ENCODE results near the gene CPLX3.

CPLX3 gene

DNA sequence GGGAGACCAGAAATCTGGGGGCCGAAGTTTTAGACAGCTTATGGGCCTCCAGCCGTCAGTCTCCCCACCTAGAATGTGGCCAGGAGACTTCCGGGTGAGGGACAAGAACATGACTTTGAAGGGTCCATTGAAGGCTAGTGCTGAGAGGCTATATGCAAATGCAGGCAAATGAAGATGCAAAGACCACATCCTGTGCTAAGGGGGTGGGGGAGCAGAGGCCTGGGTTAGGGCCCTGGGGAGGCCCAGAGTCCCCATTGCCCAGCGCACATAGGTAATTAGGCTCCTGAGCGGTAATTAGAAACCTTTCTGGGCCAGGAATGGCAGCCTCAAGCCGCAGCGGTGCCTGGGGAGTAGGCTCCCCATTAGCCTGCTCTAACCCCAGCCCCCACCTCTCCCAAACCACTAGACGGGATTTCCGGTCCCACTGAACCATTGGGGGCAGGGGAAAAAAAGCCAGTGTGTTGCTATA, 37.7 kb upstream of the CPLX3 start:
- DNase-seq, result no peak

DNA sequence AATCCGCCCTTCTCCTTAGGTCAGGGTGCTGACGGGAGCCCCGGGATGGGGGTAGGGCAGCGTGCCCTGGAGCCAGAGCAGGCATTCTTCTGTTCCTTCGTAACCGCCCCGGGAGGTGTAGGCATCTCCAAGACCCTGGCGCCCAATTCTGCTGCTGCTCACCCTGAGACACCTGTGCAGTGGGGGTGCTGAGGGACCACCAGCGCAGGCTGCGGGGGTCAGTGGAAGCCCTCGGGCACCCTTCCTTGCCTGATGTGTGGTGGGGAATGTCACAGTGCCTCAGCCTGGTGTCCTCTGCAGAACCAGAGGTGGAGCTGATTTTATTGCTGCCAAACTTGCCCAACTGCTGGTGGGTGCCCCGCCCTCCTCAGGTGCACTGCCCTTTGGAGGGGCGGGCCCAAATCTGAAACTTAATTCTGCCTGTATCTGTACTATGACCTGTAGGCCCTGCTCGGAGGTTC, 37.2 kb upstream of the CPLX3 start:
- DNase-seq, result no peak

DNA sequence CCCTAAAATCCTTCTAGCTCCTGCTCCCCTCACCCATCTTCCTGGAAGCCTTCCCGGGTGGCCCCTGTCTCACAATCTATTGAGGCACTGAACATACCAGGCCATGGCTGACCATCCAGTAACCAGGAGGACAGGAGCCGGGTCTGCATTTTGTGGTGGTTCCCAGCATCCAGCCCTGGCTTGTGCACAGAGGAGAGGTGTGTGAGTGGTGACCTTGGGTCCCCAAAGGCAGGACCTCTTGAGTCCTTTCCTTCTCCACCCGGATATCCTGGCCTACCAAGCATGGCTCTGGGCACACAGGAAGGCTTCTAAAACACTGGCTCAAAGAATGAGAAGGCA, 36.7 kb upstream of the CPLX3 start:
- DNase-seq, result no peak

DNA sequence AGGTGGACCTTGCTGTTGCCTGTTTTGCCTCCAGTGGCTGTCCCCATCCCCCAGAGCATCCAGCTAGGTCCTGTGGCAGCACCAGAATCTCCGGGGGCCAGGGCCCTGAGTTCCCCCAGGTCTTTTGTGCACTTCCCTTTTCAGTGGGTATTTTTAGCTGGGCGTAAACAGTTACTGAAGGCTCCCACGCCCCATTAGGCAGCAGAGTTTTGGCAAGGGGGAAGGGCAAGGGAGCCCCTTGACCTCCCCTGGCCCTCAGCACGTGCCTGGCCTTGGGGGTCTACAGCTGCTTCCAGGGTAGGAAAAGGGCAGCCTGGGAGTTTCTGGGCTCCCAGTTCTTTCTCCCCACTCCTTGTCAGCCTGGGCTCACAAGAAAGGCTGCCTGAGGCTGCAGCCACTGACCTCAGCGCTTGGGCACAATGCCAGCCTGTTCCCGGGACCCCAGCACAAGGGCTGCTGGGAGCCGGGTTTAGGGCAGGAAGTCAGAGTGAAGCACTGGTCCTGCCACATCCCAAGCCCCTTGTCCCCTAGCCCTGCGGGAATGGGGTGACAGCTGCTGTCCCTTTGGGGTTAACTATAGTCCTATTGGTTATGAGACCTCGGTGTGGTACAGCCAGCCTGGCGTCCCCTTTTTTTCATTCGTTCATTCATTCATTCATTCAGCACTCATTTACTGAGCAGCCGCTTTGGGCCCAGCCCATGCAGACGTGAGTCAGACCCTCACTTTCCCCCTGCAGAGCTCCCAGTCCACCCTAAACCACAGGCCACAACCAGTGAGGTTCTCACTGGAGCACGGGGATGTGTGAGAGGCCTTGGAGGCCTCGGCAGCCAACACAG, 36.1 kb upstream of the CPLX3 start:
- DNase-seq, result peak; percentile 63 to 71

DNA sequence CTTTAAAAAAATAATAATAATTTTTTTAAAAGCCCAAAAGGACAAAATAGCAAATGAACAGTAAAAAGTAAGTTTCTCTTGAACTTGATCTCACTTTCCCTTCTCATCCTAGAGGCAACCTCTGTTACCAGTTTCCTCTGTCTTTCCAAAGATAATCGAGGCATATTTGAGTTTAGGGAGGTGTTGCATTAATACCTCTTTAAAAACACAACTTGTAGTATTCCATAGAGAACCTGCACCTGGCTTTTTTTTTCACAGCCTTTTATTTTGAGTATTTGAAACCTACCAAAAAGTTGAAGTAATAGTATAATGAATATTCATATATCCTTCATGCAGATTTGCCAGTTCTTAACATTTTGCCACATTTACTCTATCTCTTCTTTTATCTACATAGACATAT, 35.4 kb upstream of the CPLX3 start:
- DNase-seq, result no peak

DNA sequence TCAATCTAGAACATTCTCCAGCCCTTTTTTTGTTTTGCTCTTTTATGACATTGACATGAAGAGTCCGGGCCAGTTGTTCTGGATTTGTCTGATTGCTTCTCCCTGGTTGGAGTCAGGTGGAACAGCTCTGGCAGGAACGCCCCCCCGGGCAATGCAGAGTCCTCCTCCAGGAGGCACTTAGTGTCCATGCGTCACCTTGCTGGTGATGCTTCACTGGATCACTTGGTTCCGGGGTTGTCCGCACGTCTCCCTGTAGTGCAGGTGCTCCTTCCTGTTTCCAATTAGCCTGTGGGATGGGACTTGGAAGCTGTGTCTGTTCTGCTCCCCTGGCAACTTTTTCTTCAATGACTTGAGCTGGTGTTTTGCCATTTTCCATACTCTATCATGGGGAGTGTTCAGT, 34.8 kb upstream of the CPLX3 start:
- DNase-seq, result no peak

DNA sequence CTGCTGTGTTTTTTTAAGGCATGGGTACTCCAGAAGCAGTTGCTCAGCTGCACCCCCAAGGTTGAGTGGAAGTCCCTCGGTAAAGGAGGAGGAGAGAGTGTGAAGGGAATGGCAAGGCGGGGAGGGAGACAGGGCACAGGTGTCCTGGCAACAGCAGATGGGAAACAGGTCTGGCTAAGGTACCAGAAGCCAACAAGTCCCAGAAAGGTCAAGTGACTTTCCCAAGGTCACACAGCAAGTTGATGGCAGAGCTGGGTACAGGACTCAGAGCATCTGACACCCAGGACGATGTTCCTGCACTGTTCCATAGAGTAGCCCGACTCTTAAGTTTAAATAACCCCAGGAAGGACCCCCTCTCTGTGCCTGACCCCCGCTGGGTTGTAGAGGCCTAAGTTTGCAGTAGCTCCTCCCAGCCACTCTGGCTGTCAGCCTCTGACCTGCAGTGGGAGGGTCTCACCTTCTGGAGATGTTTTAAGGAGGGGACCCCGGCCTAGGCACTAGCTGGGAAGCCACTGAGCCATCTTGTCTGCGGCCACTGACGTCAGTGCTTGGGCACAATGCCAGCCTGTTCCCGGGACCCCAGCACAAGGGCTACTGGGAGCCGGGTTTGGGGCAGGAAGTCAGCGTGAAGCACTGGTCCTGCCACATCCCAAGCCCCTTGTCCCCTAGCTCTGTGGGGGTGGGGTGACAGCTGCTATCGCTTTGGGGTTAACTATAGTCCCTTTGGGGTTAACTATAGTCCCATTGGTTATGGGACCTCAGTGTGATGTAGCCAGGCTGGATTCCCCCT, 34.0 kb upstream of the CPLX3 start:
- no peak for DNase-seq

DNA sequence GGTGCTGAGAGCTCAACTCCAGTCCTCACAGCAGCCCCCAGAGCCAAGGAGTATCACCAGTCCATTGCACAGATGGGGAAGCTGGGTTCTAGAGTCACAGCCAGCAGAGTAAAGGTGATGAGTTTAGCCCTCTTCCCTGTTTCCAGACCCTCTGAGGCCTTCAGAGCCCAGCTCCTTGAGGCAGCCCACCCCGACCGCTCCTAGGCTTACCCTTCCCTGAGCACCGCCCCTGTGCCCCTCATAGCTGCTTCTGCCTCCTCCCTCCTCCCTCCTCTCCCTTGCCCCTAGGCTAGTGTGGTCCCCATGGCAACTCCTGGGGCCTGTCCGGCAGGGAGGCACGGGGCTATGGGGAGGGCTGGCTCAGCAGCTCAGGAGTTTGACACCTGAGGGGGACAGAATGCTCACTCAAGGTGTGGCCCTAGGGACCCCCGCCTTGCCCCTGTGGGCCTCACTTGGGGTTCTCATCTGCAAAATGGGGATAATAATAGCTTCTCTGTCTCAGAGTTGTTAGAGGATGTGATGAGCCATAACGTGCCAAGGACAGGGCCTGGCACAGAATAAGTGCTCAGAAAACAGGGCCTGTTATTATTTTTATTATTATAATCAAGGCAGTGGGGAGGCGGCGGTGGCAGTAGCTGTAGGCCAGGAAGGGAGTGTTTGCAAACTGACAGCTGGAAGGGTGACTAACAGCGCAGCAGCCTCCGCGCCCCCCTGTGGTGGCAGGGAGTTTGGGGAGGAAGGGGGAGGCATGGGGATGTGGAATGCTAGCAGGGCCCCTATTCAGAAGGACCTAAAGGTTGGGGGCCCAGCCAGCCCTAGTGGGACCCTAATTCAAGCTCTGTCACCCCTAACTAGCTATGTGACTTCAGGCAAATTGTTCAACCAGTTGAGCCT, 33.0 kb upstream of the CPLX3 start:
- peak in 1 of 2 donors; percentile 67 for DNase-seq

DNA sequence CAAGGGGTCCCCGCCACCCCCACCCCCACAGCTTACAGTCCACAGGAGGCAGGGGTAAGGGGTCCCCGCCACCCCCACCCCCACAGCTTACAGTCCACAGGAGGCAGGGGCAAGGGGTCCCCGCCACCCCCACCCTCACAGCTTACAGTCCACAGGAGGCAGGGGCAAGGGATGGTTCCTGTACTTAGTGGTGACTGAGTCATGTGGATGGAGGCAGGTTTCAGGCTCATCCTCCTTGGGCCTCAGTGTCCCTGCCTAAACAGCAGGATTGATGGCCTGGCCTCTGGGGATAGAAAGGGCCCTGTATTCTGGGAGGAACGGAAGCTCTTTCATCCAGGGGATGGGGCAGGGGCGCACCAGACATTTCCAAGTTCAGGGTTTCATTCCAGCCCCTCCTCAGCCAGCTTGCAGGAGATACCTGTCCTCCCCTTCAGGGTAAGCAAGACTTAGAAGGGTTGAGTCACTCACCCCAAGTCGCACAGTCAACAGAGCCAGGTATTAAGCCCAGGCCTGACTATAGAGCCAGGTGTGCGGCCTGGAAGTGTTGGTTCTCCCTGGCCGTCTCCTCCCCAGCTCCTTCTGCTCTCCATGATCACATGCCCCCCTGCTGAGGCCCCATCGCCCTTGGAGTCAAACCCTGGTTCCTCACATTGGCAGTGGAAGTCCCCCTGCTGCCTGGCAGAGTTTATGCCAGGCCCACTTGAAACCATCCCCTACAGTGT, 32.0 kb upstream of the CPLX3 start:
- no peak for DNase-seq

DNA sequence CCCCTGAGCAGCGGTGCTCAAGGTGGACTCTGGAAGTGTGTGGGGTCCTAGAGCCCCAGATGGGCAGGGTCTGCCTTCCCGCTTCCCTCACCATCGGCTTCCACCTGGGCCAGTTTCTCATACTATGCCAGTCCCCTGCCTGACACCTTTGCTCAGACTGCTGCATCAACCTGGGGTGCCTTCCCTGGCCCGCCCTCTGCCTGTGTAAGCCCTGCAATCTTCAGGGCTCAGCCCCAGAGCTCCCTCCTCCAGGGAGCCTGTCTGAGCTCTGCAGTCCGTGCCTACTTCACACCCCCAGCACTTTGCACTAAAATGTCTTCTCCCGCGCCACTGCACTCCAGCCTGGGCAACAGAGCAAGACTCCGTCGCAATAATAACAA, 31.5 kb upstream of the CPLX3 start:
- no peak for DNase-seq

DNA sequence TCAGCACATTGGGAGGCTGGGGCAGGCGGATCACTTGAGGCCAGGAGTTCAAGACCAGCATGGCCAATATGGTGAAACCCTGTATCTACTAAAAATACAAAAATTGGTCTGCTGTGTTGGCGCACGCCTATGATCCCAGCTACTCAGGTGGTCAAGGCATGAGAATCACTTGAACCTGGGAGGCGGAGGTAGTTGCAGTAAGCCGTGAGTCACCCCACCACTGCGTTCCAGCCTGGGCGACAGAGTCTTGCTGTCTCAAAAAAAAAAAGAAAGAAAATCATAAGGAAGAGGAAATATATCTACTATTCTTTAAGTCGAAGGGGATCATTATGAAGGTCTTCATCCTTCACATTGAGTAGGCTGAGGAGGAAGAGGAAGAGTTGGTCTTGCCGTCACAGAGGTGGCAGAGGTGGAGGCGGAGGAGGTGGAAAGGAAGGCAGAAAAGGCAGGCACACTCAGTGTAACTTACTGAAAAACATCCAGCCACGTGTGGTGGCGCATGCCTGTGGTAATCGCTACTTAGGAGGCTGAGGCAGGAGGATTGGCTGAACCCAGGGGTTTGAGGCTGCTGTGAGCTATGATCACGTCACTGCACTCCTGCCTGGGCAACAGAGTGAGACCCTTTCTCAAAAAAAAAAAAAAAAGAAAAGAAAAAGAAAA, 30.3 kb upstream of the CPLX3 start:
- DNase-seq, result no peak

DNA sequence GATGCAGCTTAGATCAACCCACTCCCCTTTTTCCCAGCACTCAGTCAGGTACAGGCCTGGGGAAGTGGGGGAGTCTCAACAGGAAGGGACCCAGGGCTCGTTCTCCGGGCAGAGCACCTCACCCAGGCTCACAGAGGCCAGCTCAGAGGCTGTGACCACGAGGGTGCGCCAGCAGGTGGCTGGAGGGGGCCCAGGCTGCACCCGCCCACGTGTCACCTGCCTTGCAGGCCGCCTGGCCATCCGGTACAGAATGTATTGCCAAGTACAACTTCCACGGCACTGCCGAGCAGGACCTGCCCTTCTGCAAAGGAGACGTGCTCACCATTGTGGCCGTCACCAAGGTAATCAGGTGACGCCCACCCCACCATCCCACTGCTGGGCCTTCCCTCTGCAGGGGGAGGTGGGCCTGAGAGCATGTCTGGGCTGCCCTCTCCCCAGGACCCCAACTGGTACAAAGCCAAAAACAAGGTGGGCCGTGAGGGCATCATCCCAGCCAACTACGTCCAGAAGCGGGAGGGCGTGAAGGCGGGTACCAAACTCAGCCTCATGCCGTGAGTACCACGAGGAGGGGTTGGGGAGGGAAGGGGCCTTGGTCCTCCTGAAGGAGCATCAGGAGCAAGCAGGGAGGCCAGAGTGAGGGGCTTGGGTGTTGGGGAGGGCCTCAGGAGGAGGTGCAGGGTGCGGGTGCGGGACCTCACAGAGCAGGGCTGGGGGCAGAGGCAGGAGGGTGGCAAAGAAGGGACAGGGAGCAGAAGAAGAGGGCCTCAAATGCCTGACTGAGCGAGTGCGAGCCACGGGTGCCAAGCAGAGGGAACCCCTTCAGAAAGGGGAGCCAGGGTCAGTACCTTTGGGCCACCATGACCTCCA, 27.8 kb upstream of the CPLX3 start:
- no peak for DNase-seq

DNA sequence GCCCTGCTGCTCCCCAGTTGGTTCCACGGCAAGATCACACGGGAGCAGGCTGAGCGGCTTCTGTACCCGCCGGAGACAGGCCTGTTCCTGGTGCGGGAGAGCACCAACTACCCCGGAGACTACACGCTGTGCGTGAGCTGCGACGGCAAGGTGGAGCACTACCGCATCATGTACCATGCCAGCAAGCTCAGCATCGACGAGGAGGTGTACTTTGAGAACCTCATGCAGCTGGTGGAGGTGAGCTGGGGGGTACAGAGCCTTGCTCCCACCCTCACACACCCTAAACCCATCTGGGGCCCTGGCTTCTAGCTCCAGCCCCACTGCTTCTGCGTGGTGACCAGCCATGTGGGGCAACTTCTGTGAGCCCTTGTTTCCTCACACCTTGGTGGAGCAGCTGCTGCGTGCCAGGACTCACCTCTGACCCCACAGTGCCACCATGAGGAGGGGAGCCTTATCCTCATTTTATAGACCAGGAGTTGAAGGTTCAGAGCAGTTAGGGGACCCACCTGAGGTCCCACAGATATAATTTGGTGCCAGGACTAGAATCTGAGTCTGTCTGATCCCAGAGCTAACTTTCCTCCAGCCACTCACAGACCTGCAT, 27.1 kb upstream of the CPLX3 start:
- no peak for DNase-seq

DNA sequence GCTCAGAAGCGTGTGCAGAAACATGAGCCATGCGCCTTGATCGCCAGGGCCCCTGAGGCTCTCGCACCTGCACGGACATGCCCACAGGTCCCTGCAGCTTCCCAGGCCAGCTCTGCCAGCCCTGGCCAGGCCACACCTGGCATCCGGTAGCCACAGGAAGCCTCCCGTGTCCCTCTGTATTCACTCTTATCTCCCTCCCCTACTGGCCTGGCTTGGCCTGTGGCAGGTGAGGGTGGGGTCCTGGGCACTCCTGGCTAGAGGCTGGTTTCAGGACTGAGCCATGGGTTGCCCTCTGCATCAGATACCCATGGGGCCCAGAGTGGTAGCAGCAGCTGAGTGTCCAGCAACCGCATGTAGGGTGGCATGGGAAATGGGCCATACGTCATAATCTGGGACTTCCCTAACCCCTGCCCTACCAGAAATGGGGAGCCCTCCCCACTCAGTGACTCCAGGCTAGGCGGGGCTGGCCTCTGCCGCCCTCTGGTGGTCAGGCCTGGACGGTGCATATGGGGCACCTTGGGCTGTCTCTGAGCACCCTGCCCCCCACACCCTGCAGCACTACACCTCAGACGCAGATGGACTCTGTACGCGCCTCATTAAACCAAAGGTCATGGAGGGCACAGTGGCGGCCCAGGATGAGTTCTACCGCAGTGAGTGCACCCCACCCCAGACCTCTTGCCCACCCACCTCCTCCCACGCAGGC, 26.4 kb upstream of the CPLX3 start:
- peak; percentile 94 to 98 for DNase-seq

DNA sequence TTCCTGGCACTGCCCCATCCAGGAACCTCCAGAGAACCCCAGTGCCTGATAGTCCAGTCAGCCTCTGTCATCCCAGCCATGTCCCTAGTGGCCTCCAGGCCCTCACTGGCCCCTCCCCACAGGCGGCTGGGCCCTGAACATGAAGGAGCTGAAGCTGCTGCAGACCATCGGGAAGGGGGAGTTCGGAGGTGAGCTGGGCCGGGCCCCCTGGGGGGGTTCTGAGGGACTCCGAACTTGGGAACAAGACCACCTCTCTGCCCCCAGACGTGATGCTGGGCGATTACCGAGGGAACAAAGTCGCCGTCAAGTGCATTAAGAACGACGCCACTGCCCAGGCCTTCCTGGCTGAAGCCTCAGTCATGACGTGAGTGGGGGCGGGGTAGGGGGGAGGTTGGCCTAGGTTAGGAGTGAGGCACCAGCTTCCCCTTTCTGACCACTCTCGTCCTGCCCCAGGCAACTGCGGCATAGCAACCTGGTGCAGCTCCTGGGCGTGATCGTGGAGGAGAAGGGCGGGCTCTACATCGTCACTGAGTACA, 25.8 kb upstream of the CPLX3 start:
- DNase-seq, result peak; percentile 25 to 39

DNA sequence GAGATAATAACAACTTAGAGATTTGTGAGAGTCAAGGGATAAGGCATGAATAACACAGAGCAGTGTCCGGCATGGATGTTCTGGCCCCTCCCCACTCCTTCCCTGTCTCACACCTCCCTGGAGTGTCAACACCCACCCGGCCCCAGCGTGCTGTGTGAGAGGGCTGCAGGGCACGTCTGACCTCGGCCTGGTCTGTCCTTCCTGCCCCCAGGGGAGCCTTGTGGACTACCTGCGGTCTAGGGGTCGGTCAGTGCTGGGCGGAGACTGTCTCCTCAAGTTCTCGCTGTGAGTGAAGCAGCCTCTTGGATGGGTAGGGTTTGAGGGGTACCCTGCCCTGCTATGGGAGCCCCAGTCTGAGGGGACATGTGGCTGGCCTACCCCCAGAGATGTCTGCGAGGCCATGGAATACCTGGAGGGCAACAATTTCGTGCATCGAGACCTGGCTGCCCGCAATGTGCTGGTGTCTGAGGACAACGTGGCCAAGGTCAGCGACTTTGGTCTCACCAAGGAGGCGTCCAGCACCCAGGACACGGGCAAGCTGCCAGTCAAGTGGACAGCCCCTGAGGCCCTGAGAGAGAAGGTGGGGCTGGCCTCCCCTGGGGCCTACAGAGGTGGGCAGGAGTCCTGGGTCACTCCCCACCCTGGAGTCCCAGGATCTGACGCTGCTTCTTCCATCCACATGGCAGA, 25.0 kb upstream of the CPLX3 start:
- DNase-seq, result no peak

DNA sequence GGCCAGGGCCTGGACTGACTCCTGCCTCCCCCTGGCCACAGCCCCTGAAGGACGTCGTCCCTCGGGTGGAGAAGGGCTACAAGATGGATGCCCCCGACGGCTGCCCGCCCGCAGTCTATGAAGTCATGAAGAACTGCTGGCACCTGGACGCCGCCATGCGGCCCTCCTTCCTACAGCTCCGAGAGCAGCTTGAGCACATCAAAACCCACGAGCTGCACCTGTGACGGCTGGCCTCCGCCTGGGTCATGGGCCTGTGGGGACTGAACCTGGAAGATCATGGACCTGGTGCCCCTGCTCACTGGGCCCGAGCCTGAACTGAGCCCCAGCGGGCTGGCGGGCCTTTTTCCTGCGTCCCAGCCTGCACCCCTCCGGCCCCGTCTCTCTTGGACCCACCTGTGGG, 24.1 kb upstream of the CPLX3 start:
- no peak for DNase-seq

DNA sequence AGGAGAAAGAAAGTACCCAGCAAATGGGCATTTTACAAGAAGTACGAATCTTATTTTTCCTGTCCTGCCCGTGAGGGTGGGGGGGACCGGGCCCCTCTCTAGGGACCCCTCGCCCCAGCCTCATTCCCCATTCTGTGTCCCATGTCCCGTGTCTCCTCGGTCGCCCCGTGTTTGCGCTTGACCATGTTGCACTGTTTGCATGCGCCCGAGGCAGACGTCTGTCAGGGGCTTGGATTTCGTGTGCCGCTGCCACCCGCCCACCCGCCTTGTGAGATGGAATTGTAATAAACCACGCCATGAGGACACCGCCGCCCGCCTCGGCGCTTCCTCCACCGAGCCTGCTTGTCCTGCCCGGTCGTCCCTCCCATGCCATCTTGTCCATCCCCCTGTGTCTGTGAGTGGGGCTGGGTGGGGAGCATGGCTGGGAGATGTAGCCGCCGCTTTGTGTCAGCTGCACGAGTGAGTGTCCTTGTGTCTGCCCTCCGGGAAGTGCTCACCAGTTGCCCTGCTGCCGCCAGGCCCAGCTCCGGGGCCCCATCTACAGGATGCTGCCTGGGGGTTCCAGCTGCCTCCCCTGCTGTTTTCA, 23.5 kb upstream of the CPLX3 start:
- no peak for DNase-seq

DNA sequence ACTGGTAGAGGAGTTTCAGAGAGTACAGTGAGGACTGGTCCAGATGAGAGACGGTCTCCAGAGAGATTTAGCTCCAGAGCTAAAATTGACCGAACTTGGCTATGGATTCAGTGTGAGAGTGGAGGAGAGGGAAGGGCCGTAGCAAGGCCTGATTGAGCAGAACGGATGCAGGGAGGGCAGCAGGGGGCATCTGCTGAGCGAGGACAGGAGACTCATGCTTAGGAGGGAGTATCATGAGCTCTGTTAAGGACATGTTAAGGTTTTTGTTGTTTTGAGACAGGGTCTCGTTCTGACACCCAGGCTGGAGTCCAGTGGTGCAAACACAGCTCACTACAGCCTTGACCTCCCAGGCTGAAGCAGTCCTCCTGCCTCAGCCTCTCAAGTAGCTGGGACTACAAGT, 21.5 kb upstream of the CPLX3 start:
- no peak for DNase-seq
